NCI-H1417 (cell line): ENCODE results near the gene CSF3.

Experiments
- DNase-seq, 3 experiments: peaks; one replicate each; lab custom pipeline; 2025; lab: John Stamatoyannopoulos, UW

The CSF3 gene

GRCh38 chr17:40062329-40063186 is 47.3 kb downstream of the CSF3 start, which contains the start of gene THRA:
Gene THRA (plus strand): TSS chr17:40062965. CDS start chr17:40074489, 11,524 bp downstream.
- peak; percentile 68 to 80 (median 72) for DNase-seq

- peak; percentile 44 to 67 (median 63) for DNase-seq
Measured at GRCh38 chr17:40063187-40063771, 48.0 kb downstream of the CSF3 start.

DNA sequence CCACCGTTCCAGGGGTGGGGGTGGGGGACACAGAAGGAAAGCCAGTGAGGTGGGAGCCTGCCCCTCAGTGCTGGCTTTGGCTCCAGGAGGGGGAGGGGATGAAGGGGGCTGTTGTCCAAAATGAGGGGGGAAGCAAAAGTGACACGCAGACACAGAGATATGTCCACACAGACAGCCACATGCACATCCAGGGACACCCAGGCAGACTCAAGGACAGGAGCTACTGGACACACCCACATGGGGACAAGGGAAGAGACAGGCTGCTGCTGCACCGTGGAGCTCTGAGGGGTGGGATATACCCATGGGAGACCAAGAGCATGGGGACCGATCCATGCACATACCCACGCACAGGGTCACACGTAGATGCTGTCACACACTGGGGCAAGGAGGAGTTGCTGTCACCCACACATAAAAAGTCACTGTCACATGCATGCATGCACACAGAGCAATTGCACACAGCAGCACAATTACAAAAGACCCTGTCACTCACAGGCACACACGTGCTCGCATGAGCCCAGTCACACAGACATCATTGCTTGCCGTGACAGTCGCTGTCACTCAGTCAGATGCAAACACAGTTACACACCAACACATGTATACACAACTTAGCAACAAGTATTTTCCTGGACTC is 48.8 kb downstream of the CSF3 start:
- no peak for DNase-seq

- no peak for DNase-seq
Measured at GRCh38 chr17:40064971-40065768, 49.9 kb downstream of the CSF3 start.

DNA sequence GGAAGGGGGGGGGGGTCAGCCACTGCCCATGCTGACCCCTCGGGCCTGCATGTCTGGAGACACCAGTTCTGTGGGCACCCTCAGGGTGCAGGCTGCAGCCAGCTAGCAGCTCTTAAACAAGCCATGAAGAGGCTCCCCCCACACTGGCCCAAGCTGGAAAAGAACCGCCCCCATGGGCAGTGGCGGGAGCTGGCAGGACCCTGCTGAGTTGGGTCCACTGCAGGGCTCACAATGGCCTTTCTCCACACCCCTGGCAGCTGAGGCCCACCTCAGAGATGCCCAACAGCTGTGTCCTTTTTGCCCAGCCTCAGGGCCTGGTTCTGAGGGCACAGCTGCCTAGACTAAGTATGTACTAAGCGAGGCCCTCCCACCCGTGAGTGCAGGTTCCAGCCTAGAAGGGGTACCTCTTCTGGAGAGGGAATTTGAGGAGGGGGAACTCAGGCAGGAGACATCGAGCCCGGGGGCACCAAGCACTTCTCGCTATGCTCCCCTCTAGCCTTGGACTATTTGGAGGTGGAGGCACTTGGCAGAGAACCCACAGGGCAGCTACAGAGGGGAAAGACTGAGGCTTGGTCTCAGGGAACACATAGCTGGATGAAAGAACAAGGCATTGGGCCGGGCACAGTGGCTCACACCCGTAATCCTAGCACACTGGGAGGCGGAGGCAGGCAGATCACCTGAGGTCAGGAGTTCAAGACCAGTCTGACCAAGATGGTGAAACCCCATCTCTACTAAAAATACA is 50.7 kb downstream of the CSF3 start:
- no peak for DNase-seq
